ENCODE data around the gene ISY1.
"Not testable (repeated sequence)": the region's sequence is repeated elsewhere in the genome, so short reads cannot be mapped to it uniquely, and the experiment has no call there.

The ISY1 gene

GRCh38 chr3:129183569-129184395 lies 22.9 kb upstream of the ISY1 start, which contains the start of gene CNBP:
TSS of gene CNBP (minus strand) at chr3:129183896. CDS start at chr3:129171757, 12,139 bp downstream.
- H3K27me3 ChIP-seq (ENCODE audit: low read depth), result no peaks in the 10 kb centered on the region
- peak within 1 kb of the TSS; percentile 91 for H3K4me3 ChIP-seq
- in situ Hi-C loops (cut with MboI; ENCODE audit: low sequenced_read_pairs), result no loop called here
- DNase-seq (ENCODE audit: low spot score in 2 of 2), result peak; percentile 90 to 92
- no peaks in the 10 kb centered on the region for H3K9me3 ChIP-seq
- peaks cover 16% of the 10 kb centered on the region for H3K4me1 ChIP-seq
- H3K36me3 ChIP-seq (replicated peaks), result peaks cover 37% of the 10 kb centered on the region

- peaks cover 16% of the 10 kb centered on the region for H3K4me1 ChIP-seq
- H3K27me3 ChIP-seq (ENCODE audit: low read depth), result no peaks in the 10 kb centered on the region
- no peaks in the 10 kb centered on the region for H3K9me3 ChIP-seq
- peaks cover 47% of the 10 kb centered on the region for H3K36me3 ChIP-seq (replicated peaks)
- peak overlapping the region; percentile 91 for H3K4me3 ChIP-seq
- in situ Hi-C loops (cut with MboI; ENCODE audit: low sequenced_read_pairs), result no loop called here
- DNase-seq (ENCODE audit: low spot score in 2 of 2), result no peak
Observed at GRCh38 chr3:129182390-129183185, 21.7 kb upstream of the ISY1 start.

DNA sequence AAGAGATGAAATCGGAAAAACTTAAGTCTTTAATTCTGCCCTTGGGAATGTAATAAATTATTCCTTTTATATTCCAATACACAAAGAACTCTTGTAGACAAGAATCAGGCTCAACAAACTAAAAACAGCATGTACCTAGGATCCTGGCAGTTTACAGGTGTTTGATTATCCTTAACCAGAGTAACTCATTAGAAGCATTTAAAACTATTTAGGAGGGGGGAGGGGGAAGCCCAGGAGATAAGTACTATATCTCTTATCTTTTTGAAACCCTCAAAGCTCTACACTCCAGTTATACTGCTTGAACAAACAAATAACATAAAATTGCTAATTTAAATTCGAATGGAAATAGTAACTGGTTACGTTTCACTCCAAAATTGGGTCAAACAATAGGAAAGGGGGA lies 21.0 kb upstream of the ISY1 start:
- H3K36me3 ChIP-seq (replicated peaks), result peaks cover 54% of the 10 kb centered on the region
- peak overlapping the region; percentile 91 for H3K4me3 ChIP-seq
- no peaks in the 10 kb centered on the region for H3K27me3 ChIP-seq (ENCODE audit: low read depth)
- DNase-seq (ENCODE audit: low spot score in 2 of 2), result no peak
- peaks cover 21% of the 10 kb centered on the region for H3K4me1 ChIP-seq
- H3K9me3 ChIP-seq, result no peaks in the 10 kb centered on the region
- in situ Hi-C loops (cut with MboI; ENCODE audit: low sequenced_read_pairs), result no loop called here

GRCh38 chr3:129180461-129180860 lies 19.6 kb upstream of the ISY1 start:
- H3K4me3 ChIP-seq, result peak overlapping the region; percentile 91

DNA sequence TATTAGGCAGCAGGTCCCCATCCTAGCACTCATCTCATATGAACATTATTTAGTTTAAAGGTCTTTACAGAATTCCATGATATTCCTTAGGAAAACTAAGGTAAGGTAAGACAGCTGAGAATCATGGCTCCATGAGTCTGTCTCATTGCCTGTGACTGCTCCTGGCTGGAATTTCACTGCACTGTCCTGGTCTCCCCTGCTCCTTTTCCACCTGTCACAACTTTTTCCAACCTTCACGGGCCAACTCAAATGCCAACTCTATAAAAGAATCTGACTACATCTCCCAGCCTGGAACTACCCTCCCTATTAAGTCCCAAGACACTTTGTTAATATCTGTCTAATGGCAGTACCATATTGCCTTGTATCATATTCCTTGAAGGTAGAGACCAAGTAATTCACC lies 15.2 kb upstream of the ISY1 start:
- in situ Hi-C loops (cut with MboI; ENCODE audit: low sequenced_read_pairs), result no loop called here
- H3K9me3 ChIP-seq, result no peaks in the 10 kb centered on the region
- no peak for DNase-seq (ENCODE audit: low spot score in 2 of 2)
- no peak overlapping the region for H3K4me3 ChIP-seq
- H3K4me1 ChIP-seq, result peaks cover 11% of the 10 kb centered on the region; the same call in 1 of the 2 replicates
- peaks cover 65% of the 10 kb centered on the region for H3K36me3 ChIP-seq (replicated peaks)
- H3K27me3 ChIP-seq (ENCODE audit: low read depth), result no peaks in the 10 kb centered on the region

More at GRCh38 chr3:129180461-129180860, 19.6 kb upstream of the ISY1 start:
- peaks cover 67% of the 10 kb centered on the region for H3K36me3 ChIP-seq (replicated peaks)
- no peaks in the 10 kb centered on the region for H3K9me3 ChIP-seq
- peaks cover 15% of the 10 kb centered on the region for H3K4me1 ChIP-seq
- in situ Hi-C loops (cut with MboI; ENCODE audit: low sequenced_read_pairs), result no loop called here
- DNase-seq (ENCODE audit: low spot score in 2 of 2), result no peak
- H3K27me3 ChIP-seq (ENCODE audit: low read depth), result no peaks in the 10 kb centered on the region

- in situ Hi-C loops (cut with MboI; ENCODE audit: low sequenced_read_pairs), result no loop called here
- Histone ChIP-seq H3K4me3 (no peak overlapping the region), H3K9me3 (no peaks in the 10 kb centered on the region), H3K27me3 (ENCODE audit: low read depth) (no peaks in the 10 kb centered on the region), H3K4me1 (0 out of 2 replicates have a peak, but pooled peaks cover 7% of the 10 kb centered on the region), H3K36me3 (replicated peaks) (peaks cover 67% of the 10 kb centered on the region)
- no peak for DNase-seq (ENCODE audit: low spot score in 2 of 2)
Observed at GRCh38 chr3:129173725-129174124, 12.9 kb upstream of the ISY1 start.

- Histone ChIP-seq H3K36me3 (replicated peaks) (peaks cover 63% of the 10 kb centered on the region), H3K4me3 (no peak overlapping the region), H3K9me3 (no peaks in the 10 kb centered on the region), H3K27me3 (ENCODE audit: low read depth) (no peaks in the 10 kb centered on the region), H3K4me1 (0 out of 2 replicates have a peak, but pooled peaks cover 7% of the 10 kb centered on the region)
- no peak for DNase-seq (ENCODE audit: low spot score in 2 of 2)
- in situ Hi-C loops (cut with MboI; ENCODE audit: low sequenced_read_pairs), result no loop called here
Observed at GRCh38 chr3:129173206-129173605, 12.3 kb upstream of the ISY1 start.

DNA sequence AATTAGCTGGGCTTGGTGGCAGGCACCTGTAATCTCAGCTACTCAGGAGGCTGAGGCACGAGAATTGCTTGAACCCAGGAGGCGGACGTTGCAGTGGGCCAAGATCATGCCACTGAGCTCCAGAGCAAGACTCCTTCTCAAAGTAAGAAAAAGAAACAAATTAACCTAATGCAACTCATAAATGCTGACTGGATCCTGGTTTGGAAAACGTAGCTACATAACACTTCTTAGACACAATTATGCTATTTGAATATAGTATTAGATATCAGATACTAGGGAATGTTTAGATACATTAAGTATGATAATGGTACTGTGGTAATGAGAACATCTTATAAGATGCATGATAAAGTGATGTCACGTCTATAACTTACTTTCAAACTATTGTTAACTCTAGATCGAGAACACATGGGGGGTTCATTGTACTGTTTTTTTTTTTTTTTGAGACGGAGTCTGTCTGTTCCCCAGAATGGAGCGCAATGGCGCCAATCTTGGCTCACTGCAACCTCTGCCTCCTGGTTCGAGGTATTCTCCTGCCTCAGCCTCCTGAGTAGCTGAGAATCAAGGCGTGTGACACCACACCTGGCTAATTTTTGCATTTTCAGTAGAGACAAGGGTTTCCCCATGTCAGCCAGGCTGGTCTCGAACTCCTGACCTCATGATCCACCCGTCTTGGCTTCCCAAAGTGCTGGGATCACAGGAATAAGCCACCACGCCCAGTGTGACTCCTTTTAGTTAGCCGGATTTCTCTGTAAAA lies 5.9 kb upstream of the ISY1 start:
- Histone ChIP-seq H3K36me3 (replicated peaks) (peaks cover 58% of the 10 kb centered on the region), H3K27me3 (ENCODE audit: low read depth) (no peaks in the 10 kb centered on the region), H3K4me3 (no peak overlapping the region), H3K4me1 (peaks cover 6% of the 10 kb centered on the region; the same call in 1 of the 2 replicates), H3K9me3 (no peaks in the 10 kb centered on the region)
- in situ Hi-C loops (cut with MboI; ENCODE audit: low sequenced_read_pairs), result no loop called here
- DNase-seq (ENCODE audit: low spot score in 2 of 2), result no peak

DNA sequence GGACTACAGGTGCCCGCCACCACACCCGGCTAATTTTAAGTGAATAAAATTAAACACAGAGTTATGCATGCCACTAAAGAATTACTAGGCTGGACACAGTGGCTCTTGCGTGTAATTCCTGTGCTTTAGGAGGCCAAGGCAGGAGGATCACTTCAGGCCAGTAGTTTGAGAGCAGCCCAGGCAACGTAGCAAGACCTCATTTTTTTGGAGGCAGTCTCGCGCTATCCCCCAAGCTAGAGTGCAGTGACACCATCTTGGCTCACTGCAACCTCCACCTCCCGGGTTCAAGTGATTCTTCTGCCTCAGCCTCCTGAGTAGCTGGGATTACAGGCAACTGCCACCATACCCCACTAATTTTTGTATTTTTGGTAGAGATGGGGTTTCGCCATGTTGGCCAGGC lies 4.7 kb upstream of the ISY1 start:
- H3K4me3 ChIP-seq; in situ Hi-C loops (cut with MboI; ENCODE audit: low sequenced_read_pairs); H3K9me3 ChIP-seq; H3K27me3 ChIP-seq (ENCODE audit: low read depth); H3K4me1 ChIP-seq; DNase-seq (ENCODE audit: low spot score in 2 of 2): not testable (repeated sequence)
- H3K36me3 ChIP-seq (replicated peaks), result peaks cover 46% of the 10 kb centered on the region

- no peak overlapping the region for H3K4me3 ChIP-seq
- in situ Hi-C loops (cut with MboI; ENCODE audit: low sequenced_read_pairs), result no loop called here
- H3K4me1 ChIP-seq, result peaks cover 9% of the 10 kb centered on the region
- H3K27me3 ChIP-seq (ENCODE audit: low read depth), result no peaks in the 10 kb centered on the region
- H3K36me3 ChIP-seq (replicated peaks), result peaks cover 35% of the 10 kb centered on the region
- DNase-seq (ENCODE audit: low spot score in 2 of 2), result no peak
- H3K9me3 ChIP-seq, result no peaks in the 10 kb centered on the region
Observed at GRCh38 chr3:129164500-129164899, 3.6 kb upstream of the ISY1 start.

GRCh38 chr3:129162729-129163579 lies 2.1 kb upstream of the ISY1 start:
- peak in 1 of 2 experiments; percentile 26 for DNase-seq (ENCODE audit: low spot score in 2 of 2)
- no peaks in the 10 kb centered on the region for H3K9me3 ChIP-seq
- peaks cover 26% of the 10 kb centered on the region for H3K36me3 ChIP-seq (replicated peaks)
- H3K27me3 ChIP-seq (ENCODE audit: low read depth), result no peaks in the 10 kb centered on the region
- H3K4me3 ChIP-seq, result no peak overlapping the region; the same call in 1 of the 2 replicates
- in situ Hi-C loops (cut with MboI; ENCODE audit: low sequenced_read_pairs), result no loop called here
- peaks cover 10% of the 10 kb centered on the region for H3K4me1 ChIP-seq

GRCh38 chr3:129161860-129162271 lies 1.0 kb upstream of the ISY1 start:
- peak overlapping the region; percentile 62 for H3K4me3 ChIP-seq
- peaks cover 10% of the 10 kb centered on the region for H3K4me1 ChIP-seq
- H3K36me3 ChIP-seq (replicated peaks), result peaks cover 18% of the 10 kb centered on the region
- peak in 1 of 2 experiments; percentile 58 for DNase-seq (ENCODE audit: low spot score in 2 of 2)
- in situ Hi-C loops (cut with MboI; ENCODE audit: low sequenced_read_pairs), result no loop called here
- no peaks in the 10 kb centered on the region for H3K27me3 ChIP-seq (ENCODE audit: low read depth)
- no peaks in the 10 kb centered on the region for H3K9me3 ChIP-seq

GRCh38 chr3:129144786-129145185 lies 16.1 kb downstream of the ISY1 start:
- no peak overlapping the region for H3K4me3 ChIP-seq
- no peak for DNase-seq (ENCODE audit: low spot score in 2 of 2)
- in situ Hi-C loops (cut with MboI; ENCODE audit: low sequenced_read_pairs), result no loop called here
- H3K4me1 ChIP-seq, result no peaks in the 10 kb centered on the region
- H3K27me3 ChIP-seq (ENCODE audit: low read depth), result no peaks in the 10 kb centered on the region
- no peaks in the 10 kb centered on the region for H3K9me3 ChIP-seq
- peaks cover 31% of the 10 kb centered on the region for H3K36me3 ChIP-seq (replicated peaks)

All from HAP-1 (cell line).